Keratinocyte (primary cell): Measurements from ENCODE around the gene EIF4E1B. TPM values are rescaled to one million over a fixed set of nuclear protein-coding genes. Genes with fewer than 3 reads are reported as not detected.

ENCODE experiments used
- DNase-seq: peaks from one replicate; pipeline ENCODE4 v3.0.0-alpha.2; 2011; ENCODE audit warnings: low read depth, missing footprints, low spot score
- FAIRE-seq: peaks from 2 replicates; lab custom pipeline; 2011; peaks lifted over from hg19 to GRCh38; lab: Jason Lieb, UNC
- H2AFZ ChIP-seq: 2 replicates; pipeline ENCODE4 v1.6.0; 2012; ENCODE audit warnings: low read length, control low read depth, inconsistent platforms; ENCODE audit not compliant: control insufficient read depth
- H3K27ac ChIP-seq: 2 replicates; pipeline ENCODE4 v1.5.1; 2011; ENCODE audit warnings: low read length; ENCODE audit not compliant: control insufficient read depth, insufficient read depth
- H3K27me3 ChIP-seq: 3 replicates; pipeline ENCODE4 v1.6.0; 2011; ENCODE audit warnings: low read length; ENCODE audit not compliant: control insufficient read depth, insufficient read depth; ENCODE audit errors: extremely low read depth
- H3K36me3 ChIP-seq, 2 experiments: 2 replicates in 1 of 2; 3 replicates in 1 of 2; pipeline ENCODE4 v1.5.1; 2011; ENCODE audit warnings: low read length in 2 of 2, mild to moderate bottlenecking in 1 of 2; ENCODE audit not compliant: control insufficient read depth in 2 of 2, insufficient read depth in 2 of 2; ENCODE audit errors: extremely low read depth in 1 of 2
- H3K4me1 ChIP-seq: 3 replicates; pipeline ENCODE4 v1.5.1; 2011; ENCODE audit warnings: low read length; ENCODE audit not compliant: control insufficient read depth, insufficient read depth; ENCODE audit errors: extremely low read depth
- H3K4me2 ChIP-seq: 3 replicates; pipeline ENCODE4 v1.6.0; 2011; ENCODE audit warnings: low read depth, low read length; ENCODE audit not compliant: control insufficient read depth, insufficient read depth; ENCODE audit errors: extremely low read depth
- H3K4me3 ChIP-seq, 3 experiments: fragments of 200-600 bp in 1 of 3; sonication (generic) in 1 of 3; 2 replicates in 2 of 3; 3 replicates in 1 of 3; pipeline ENCODE4 v1.5.1; 2011 to 2016; ENCODE audit warnings: low read length in 3 of 3, mild to moderate bottlenecking in 3 of 3, control low read depth in 2 of 3, inconsistent platforms in 1 of 3, low read depth in 1 of 3, mixed read lengths in 1 of 3, mixed run types in 1 of 3, moderate library complexity in 1 of 3; ENCODE audit not compliant: control insufficient read depth in 2 of 3, insufficient read depth in 2 of 3; ENCODE audit errors: extremely low read depth in 1 of 3
- H3K79me2 ChIP-seq: 2 replicates; pipeline ENCODE4 v1.6.0; 2012; ENCODE audit warnings: low read length; ENCODE audit not compliant: control insufficient read depth, insufficient read depth
- H3K9ac ChIP-seq: 3 replicates; pipeline ENCODE4 v1.6.0; 2011; ENCODE audit warnings: low read length; ENCODE audit not compliant: control insufficient read depth, insufficient read depth; ENCODE audit errors: extremely low read depth
- H3K9me1 ChIP-seq: 3 replicates; pipeline ENCODE4 v1.6.0; 2011; ENCODE audit warnings: low read length; ENCODE audit not compliant: control insufficient read depth, insufficient read depth; ENCODE audit errors: extremely low read depth
- H3K9me3 ChIP-seq: 2 replicates; pipeline ENCODE4 v1.5.1; 2012; ENCODE audit warnings: low read depth, low read length; ENCODE audit not compliant: control insufficient read depth
- H4K20me1 ChIP-seq: 3 replicates; pipeline ENCODE4 v1.6.0; 2011; ENCODE audit warnings: low read length; ENCODE audit not compliant: control insufficient read depth, insufficient read depth; ENCODE audit errors: extremely low read depth
- CTCF ChIP-seq, 3 experiments: IDR thresholded peaks in 1 of 3; conservative IDR thresholded peaks in 1 of 3; optimal IDR thresholded peaks in 1 of 3; 2 replicates in 2 of 3; 3 replicates in 1 of 3; pipeline versions ENCODE3 to v1.5.1; 2011; ENCODE audit warnings: low read length in 3 of 3, mild to moderate bottlenecking in 3 of 3, moderate library complexity in 2 of 3, control low read depth in 1 of 3, inconsistent platforms in 1 of 3; ENCODE audit not compliant: insufficient read depth in 2 of 3; ENCODE audit errors: extremely low read depth in 1 of 3
- EZH2 ChIP-seq: IDR thresholded peaks from one replicate; pipeline ENCODE4 v1.6.1; 2012; ENCODE audit warnings: inconsistent platforms, mild to moderate bottlenecking, low read length, moderate library complexity
- dilution Hi-C: fragments of 300-500 bp; cut with MboI; formaldehyde crosslinking; loops from one replicate; pipeline ENCODE4 v1.7.0; 2020; ENCODE audit warnings: low sequenced_read_pairs; ENCODE audit not compliant: extremely low pct_ligation_motif_present
- polyA plus RNA-seq, 5 experiments: library from polyadenylated mRNA; depleted of rRNA in 3 of 5; stranded (reverse) in 3 of 5; stranded (forward) in 1 of 5; unstranded in 1 of 5; fragments of >200 nt; gene quantifications; 1 replicate in 1 of 5; 2 replicates in 3 of 5; 3 replicates in 1 of 5; pipeline versions ENCODE4 v1.2.1 to v1.2.3, GENCODE V29; 2011 to 2012; ENCODE audit warnings: missing spikeins in 2 of 5, low read depth in 1 of 5, low replicate concordance in 1 of 5

The EIF4E1B gene
- polyA plus RNA-seq, 1 donor (not counting 4 experiments of a cell fraction or from before 2014, with no cell fraction given): not detected

DNA sequence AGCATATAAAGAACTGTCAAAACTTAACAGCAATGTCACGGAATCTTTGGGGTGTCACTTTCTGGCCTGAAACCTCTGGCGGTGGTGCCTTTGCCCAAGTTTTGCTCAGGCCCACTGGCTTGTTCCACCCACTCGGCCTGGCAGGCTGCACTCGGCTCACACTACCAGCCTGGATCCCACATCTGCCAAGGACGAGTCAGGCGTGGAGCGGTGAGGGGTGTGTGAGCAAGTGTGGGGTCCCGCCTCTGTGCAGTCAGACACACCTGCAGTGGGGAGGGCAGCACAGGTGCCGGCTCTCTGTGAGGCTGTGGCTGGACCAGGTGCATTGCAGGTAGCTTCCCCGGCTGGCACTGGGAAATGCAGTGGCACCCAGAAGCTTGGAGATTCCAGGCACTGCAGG lies 56.8 kb downstream of the EIF4E1B start:
- Histone ChIP-seq H3K36me3 (no peaks in the 10 kb centered on the region), H3K79me2 (no peaks in the 10 kb centered on the region), H3K4me3 (no peak overlapping the region), H4K20me1 (no peaks in the 10 kb centered on the region), H3K9me3 (no peaks in the 10 kb centered on the region), H3K4me1 (no peaks in the 10 kb centered on the region), H3K9ac (no peak overlapping the region), H3K9me1 (no peaks in the 10 kb centered on the region), H3K4me2 (no peak overlapping the region), H2AFZ (no peak overlapping the region), H3K27ac (no peak overlapping the region), H3K27me3 (peaks cover 22% of the 10 kb centered on the region)
- dilution Hi-C loops: no loop called here
- no peak for DNase-seq
- FAIRE-seq: no peak
- TF ChIP-seq EZH2 (no peak), CTCF (optimal IDR thresholded peaks at IDR 0.05 in 1 of 3, IDR thresholded peaks at IDR 0.05 in 1 of 3, conservative IDR thresholded peaks at IDR 0.05 in 1 of 3; ENCODE audit: extremely low read depth in 1 of 3, insufficient read depth in 2 of 3, low read length in 3 of 3) (no peak)

DNA sequence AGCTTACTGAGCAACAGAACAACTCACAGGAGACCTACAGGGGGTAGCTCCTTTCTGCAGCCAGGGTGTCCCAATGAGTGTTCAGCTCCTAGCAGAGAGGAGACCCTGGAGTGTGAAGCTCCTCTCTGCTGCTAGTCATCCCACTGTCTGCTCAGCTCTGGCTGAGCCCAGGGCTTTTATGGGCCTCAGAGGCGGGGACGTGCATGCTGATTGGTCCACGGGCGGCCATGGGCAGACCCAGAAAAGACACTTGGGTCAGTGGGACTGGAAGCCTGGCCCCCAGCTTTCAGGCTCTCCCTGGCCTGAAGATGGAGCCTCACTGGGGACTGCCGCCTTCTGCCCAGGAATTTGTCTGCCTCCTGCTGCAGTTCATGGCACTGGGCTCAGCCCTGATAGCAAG lies 57.4 kb downstream of the EIF4E1B start:
- dilution Hi-C loops: no loop called here
- Histone ChIP-seq H3K4me2 (no peak overlapping the region), H2AFZ (no peak overlapping the region), H3K36me3 (no peaks in the 10 kb centered on the region), H3K4me3 (no peak overlapping the region), H3K27me3 (peaks cover 23% of the 10 kb centered on the region), H3K4me1 (no peaks in the 10 kb centered on the region), H3K9ac (no peak overlapping the region), H3K27ac (no peak overlapping the region), H3K9me3 (no peaks in the 10 kb centered on the region), H4K20me1 (no peaks in the 10 kb centered on the region), H3K9me1 (no peaks in the 10 kb centered on the region), H3K79me2 (no peaks in the 10 kb centered on the region)
- no peak for TF ChIP-seq EZH2
- no peak for TF ChIP-seq CTCF (optimal IDR thresholded peaks at IDR 0.05 in 1 of 3, IDR thresholded peaks at IDR 0.05 in 1 of 3, conservative IDR thresholded peaks at IDR 0.05 in 1 of 3; ENCODE audit: extremely low read depth in 1 of 3, insufficient read depth in 2 of 3, low read length in 3 of 3)
- FAIRE-seq (no peak), DNase-seq (no peak)
